Activated CD8-positive, alpha-beta memory T cell treated with anti-CD3 and anti-CD28 coated beads, Interleukin-2, amount 50 U/mL, for 48 hours (primary cell): ENCODE results near the gene CASTOR2.
"Not testable (repeated sequence)": the region's sequence is repeated elsewhere in the genome, so short reads cannot be mapped to it uniquely, and the experiment has no call there.

Experiments
- DNase-seq: peaks from one replicate; pipeline ENCODE4 v3.0.0-alpha.2; 2020

The CASTOR2 gene

DNA sequence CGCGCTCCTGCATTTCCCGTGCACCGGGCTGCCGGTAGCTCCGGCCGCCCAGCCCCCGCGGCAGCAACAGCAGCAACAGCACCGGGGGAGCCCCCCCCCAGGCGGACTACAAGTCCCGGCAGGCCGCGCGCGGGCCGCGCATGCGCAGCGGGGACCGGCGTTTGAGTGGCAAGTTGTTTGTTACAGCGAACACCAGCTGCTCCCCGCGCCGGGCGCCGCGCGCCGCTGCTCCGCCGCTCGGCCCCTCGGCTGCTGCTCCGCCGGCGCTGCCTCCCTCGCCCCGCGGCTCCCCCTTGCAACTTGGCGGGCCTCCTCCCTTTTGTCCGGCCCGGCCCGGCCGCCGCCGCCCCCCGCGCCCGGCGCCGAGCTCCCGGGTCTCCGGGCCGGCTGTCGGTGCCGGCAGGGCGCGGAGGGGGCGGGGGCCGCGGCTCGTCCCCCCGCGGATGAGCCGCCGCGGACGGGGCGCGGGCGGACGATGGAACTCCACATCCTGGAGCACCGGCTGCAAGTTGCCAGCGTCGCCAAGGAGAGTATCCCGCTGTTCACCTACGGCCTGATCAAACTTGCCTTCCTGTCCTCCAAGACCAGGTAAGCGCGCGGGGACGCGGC, at the start of gene CASTOR2:
CASTOR2 (plus strand) TSS at position 195 of the 609 bp plus-strand sequence; CDS start at position 476, 281 bp downstream.
- peak; percentile 75 for DNase-seq

DNA sequence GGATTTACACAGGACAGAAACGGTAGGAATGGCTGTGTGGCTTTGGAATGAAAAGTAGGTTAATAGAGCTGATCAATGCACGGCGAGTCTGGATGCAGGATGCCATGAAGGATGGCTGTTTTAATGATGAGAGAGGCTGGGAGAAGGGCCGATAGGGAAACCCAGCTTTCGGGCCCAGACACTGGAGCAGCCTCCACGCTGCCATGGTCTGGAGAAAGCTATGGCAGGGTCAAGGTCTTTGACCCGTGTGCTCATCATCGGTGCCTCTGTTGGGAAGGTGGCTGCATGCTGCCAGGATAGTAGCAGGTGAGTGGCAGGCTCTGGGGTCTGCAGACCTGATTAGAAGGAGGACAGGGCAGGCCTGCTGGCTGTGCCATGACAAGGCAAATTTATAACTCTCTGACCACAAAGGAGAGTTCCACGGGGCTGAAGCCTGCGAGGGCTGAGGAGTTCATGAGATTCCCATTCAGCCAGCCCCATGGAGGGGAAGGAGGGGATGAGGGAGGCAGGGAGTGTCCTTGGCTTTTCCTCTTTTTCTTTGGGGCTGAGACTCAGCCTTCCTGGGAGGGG, 42.1 kb upstream of the CASTOR2 start:
- not testable (repeated sequence) for DNase-seq

DNA sequence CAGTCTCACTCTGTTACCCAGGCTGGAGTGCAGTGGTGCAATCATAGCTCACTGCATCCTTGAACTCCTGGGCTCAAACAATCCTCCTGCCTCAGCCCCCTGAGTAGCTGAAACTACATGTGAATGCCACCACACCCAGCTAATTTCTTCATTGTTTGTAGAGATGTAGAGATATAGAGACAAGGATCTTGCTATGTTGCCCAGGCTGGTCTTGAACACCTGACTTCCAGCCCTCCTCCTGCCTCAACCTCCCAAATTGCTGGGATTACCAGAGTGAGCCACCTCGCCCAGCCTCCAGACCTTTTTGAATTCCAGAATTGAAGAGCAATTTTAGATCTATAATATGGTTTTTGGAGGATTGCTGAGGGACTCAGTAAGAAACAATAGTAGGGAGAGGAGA, 40.9 kb upstream of the CASTOR2 start:
- not testable (repeated sequence) for DNase-seq

DNA sequence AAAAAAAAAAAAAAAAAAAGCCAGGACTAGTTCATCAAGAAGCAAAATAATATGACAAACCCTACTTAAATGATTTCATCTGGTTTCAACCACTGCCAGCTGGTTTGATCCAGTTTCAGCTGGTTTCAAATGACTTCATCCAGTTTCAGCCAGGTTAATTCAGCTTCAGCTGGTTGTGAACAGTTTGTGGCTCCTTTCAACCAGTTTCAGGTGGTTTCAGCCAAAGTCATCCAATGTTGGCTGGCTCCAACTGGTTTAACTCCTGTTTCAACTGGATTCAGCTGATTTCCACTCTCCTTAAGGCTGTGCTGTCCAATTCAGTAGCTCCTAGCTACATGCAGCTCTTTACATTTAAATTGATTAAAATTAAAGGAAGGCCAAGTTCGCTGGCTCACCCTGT, 37.5 kb upstream of the CASTOR2 start:
- not testable (repeated sequence) for DNase-seq

DNA sequence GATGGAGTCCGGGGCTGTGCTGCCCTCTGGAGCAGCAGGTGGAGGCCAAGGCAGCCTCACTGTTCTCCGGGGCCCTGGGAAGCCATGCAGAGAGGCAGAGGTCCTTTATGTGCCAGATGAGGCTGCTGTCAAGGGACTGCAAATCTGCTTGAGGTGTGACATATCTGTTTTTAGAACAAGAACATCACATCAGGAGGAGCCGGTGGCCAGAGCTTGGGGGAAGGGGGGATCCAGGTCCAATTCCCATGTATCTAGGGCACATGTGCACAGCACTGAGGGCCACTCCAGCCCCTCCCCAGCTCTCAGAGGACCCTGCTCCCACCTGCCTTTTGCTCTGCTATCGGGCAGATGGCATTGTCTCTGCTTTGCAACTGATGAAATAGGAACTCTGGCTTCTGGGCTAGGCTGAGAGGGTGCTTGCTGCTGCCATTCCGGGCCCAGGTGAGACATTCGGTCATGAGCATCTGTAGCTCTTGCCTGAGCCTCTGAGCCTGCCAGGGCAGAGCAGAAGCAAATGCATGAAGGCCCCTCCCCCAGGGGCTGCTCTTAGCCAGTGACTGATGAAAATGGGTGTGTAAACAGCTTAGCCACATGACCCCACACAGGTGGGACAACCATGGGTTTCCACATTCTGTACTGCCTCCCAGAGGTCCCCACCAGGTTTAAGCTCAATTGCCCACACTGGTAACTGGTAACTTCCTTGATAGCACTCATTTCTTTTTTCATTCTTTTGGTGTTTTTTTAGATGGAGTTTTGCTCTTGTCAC, 32.8 kb upstream of the CASTOR2 start:
- not testable (repeated sequence) for DNase-seq

DNA sequence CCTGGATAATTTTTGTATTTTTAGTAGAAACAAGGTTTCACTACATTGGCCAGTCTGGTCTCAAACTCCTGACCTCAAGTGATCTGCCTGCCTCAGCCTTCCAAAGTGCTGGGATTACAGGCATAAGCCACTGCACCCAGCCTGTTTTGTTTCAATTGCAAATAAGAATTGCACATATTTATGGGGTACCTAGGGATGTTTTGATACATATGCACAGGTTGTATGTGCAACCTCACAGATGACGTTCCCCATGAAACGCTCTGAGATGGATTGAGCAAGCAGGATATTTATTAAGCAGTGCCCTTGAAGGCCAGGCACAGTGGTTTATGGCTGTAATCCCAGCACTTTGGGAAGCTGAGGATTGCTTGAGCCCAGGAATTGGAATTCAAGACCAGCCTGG, 25.1 kb upstream of the CASTOR2 start:
- DNase-seq: not testable (repeated sequence)

DNA sequence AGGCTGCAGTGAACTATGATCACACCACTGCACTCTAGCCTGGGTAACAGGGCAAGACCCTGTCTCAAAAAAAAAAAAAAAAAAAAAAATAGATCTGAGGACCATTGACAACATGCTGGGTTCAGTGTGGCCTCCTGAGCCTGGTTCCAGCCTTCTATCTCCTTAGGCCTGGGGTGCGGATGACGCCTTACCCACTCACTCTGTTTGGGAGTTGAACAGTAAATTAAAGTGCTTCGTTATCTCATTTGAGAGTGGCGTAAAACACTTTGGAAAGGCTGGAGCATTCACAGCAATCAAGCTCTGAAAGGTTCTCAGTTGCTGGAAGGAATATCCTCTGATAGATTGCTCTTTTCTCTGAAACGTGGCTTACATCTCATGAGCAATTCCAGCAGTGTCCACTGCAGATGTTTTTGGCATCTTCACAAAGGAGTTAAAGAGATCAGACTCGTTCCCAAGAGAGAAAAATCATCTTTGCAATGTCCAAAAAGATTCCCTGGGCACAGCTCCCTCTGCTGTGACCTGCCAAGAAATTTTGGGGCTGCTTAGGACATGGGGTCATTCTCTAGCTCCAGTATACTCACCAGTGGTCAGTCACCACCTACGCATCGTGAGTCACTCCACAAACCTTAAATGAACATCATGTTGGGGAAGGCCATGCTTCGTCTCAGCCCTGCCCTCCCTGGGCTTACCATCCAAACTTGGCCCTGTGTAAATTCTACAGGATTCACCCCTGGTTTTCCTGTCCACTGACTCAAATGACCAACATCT, 23.0 kb upstream of the CASTOR2 start:
- DNase-seq: not testable (repeated sequence)

DNA sequence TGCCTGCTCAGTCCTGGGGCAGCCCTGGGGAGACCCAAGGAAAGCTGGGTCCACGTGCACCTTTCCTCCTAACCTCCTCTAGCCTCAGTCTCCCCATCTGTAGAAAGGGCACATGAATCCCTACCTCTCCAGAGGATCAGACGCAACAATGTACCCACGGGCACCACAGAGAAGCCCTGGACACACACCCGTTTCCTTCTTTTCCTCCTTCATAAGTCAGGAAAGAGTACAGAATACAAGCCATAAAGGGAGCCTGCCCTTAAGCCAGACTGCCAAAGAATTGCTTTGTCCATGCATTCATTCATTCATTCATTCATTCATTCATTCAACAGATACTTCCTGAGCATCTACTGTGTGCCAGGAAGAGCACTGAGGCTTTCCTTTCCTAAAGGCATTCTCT, 20.6 kb upstream of the CASTOR2 start:
- not testable (repeated sequence) for DNase-seq

DNA sequence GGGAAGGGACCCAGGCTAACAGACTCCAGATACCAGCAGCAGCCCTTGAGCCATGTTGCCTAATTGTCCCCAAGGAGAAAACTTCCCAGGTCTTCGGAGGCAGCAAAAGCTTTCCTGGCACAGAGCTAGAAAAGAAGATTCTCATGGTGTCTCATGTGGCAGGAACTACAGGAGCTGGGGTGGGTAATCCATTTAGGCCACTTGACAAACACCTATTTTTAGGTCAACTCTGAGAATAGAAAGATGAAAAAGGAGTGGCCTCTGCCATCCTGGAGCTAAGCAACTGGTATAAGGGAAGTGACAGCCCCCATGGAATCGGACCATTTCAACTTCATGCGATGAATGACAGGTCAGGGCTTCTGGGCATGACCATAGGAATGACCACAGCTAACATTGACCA, 16.8 kb upstream of the CASTOR2 start:
- DNase-seq: not testable (repeated sequence)

DNA sequence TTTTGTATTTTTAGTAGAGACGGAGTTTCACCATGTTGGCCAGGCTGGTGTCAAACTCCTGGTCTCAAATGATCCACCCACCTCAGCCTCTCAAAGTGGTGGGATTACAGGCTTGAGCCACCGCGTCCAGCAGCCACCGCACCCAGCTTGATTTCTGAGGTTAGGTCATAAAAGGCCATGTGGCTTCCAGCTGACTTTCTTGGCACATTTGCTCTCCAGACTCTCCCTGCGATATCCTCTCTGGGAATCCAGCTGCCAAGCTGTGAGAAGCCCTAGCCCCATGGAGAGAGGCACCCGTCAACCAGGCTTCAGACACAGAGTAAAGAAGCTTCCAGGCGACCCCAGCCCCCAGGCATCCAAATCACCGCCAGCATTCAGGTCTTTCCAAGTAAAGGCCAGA, 10.7 kb upstream of the CASTOR2 start:
- not testable (repeated sequence) for DNase-seq

DNA sequence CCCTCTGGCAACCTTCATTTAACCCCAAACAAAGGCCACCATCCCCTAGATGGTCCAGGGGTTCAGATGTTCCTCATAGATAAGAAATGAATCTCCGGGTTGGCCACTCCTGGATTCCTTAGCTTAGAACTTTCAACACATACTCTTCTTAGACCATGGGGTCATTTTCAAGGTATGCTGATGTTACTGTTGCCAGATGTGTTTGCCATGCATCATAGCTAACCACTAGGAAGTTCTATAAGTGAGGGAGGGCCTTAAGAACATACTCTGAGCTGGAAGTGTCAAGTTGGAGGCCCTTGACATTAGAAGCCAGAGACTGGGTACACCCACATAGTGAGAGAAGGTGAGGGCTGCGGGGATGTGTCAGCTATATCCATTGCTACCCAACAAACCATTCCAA, 6.2 kb upstream of the CASTOR2 start:
- DNase-seq: not testable (repeated sequence)

DNA sequence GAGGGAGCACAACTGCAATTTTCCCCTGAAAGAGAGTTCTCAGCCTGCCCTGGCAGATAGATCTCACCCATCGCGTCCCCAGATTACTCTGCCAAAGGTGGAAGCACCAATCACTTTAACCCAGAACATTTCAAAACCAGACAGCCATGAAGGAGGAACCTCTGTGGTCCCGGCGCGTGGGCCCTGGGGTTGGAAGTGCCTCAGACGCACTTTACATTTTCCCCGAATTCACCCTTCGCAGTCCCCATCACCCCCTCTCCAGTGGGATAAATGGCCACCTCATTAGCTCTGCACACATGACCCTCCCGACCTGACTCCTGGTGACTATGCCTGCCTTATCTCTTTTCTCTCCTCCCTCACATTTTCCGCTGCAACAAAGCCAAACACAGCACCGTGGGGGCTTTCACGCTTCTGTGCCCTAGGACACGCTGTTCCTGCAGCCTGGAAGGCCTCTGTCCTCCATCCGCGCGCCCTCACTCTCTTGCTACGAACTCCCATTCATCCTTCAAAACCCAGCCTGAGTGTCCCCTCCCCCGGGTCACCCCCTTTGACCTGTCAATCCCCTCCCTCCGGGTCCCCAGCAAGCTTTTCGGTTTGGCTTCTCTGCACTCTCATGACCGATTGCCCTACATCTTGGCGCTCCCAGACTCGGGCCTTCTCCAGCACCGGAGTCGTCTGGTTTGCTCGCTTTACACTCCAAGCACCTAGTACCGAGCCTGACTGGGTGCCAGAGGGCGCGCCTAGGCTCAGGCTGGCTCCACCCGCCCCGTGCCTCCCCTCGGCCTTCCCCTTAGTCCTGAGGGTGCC, 598 bp upstream of the CASTOR2 start:
- DNase-seq: not testable (repeated sequence)

DNA sequence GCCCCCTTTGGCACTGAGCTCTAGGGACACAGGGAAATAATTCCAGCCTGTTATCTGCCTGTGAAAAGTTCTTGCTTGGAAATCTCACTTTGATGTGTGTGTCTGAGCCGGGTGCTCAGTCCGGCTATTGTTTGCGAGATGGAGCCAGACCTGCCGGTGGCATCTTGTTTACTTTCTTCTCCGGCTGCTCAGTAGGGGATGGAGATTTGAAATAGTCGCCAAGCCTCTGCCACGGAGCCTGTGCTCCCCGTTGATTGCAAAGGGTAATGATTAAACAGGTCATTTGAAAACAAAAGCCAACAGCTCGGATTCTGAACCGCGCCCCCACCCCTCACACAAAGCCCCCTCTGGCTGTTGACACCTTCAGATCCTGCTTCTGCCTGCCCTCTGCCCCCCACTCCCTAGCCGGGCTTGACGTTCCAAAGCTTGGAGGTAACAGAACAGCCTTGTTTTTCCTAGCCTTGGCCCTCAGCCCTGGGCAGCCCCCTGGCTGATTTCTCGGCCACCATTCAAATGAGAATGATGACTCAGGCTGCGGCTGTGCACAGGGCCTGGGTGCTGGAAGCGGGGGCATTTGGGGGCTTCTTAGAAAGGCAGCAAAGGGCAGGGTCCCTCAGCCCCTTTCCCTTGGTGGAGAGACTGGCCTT, 1.8 kb downstream of the CASTOR2 start:
- not testable (repeated sequence) for DNase-seq

DNA sequence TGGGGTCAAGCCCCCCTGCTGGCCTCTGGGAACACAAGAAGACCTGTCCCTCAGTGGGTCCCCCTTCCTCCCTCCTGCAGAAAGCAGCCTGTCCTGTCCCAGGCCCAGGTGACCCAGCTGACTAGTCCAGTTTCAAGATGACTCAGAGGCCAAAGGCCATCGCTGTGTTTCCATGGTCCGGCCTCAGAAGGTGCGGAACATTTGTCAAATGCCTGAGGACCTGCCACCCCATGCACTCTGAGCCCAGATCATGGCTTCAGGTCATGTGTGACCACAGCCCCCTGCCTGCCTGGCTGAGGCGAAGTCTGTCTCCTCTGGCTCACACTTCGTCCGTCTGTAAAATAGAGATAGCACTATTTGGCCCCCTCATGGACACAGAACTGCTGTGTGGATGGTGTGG, 2.4 kb downstream of the CASTOR2 start:
- DNase-seq: not testable (repeated sequence)

DNA sequence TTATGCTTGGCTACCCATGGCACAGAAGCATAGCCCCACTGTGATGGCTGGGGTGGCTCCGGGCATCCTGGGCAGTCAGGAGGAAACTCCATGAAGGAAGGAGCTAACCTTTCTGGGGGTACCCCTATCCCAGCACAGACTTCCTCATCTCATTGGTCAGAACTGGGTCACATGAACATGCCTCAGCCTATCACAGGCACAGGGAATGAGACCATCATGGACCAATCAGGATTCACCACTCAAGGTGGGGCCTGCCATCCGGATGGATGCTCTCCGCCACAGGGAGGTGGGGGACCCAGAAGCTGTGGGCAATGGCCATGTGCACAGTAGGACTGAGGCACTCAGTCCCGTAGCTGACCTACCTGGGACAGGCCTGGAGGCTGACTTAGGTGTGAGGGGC, 6.9 kb downstream of the CASTOR2 start:
- not testable (repeated sequence) for DNase-seq

DNA sequence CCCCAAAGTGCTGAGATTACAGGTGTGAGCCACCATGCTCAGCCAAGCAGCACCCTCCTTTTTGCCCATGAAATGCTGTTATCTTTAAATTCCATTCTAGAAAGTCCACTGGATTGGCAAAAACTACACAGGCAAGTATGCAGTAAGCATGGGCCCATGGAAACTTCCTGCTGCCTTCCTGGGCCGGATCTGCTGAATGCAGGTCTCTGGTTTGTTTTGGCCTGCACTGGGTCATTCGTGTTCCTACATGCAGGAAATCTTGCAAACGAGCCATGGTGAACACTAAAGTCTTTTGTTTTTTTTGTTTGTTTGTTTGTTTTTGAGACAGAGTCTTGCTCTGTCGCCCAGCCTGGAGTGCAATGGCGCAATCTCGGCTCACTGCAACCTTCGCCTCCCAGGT, 7.9 kb downstream of the CASTOR2 start:
- not testable (repeated sequence) for DNase-seq

DNA sequence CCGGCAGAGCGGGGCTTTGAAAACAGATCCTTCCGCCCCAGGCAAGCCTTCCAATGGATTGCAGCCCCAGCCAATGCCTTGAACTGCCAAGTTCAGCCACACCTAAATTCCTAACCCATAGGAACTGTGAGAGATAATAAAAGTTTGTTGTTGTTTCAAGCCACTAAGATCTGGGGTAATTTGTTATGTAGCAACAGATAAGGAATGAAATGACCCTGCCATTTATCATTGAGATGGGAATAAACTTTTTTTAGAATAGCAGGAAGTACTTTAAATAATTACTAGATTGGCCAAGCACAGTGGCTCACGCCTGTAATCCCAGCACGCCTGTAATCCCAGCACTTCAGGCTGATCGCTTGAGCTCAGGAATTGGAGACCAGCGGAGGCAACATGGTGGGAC, 11.5 kb downstream of the CASTOR2 start:
- DNase-seq: peak; percentile 12

DNA sequence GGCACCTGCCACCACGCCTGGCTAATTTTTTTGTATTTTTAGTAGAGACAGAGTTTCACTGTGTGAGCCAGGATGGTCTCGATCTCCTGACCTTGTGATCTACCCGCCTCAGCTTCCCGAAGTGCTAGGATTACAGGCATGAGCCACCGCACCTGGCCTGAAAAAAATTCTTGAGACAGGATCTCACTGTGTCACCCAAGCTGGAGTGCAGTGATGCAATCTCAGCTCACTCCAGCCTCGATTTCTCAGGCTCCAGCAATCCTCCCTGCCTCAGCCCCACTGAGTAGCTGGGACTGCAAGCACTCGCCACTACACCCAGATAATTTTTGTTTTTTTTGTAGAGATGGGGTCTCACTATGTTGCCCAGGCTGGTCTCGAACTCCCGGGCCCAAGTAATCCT, 13.0 kb downstream of the CASTOR2 start:
- DNase-seq: not testable (repeated sequence)

DNA sequence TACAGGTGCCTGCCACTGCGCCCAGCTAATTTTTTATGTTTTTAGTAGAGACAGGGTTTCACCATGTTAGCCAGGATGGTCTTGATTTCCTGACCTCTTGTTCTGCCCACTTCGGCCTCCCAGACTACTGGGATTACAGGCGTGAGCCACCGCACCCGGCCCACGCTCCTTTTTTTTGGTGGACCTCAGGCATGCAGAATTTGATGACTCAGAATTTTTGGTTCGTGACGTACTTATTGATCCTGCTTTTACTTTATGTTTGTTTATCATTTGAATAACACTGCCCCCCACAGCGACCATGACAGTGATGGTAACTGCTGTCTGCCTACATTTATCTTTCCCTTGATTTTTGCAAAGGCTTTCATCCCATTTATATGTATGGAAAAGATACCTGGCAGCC, 23.9 kb downstream of the CASTOR2 start:
- DNase-seq: not testable (repeated sequence)

DNA sequence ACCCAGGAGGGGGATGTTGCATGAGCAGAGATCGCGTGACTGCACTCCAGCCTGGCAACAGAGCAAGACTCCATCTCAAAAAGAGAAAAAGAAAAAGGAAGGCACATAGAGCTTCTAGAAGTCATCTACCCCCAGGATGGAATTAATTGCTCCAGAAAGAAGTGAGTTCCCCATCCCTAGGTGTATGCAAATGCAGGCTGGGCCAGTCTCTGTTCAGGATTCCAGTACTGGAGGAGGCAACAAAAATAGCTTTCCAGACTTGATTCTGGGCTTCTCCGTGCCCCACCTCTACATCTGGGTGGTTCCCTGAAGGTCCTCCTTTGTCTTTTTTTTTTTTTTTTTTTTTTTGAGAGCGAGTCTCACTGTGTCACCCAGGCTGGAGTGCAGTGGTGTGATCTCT, 28.6 kb downstream of the CASTOR2 start:
- no peak for DNase-seq

DNA sequence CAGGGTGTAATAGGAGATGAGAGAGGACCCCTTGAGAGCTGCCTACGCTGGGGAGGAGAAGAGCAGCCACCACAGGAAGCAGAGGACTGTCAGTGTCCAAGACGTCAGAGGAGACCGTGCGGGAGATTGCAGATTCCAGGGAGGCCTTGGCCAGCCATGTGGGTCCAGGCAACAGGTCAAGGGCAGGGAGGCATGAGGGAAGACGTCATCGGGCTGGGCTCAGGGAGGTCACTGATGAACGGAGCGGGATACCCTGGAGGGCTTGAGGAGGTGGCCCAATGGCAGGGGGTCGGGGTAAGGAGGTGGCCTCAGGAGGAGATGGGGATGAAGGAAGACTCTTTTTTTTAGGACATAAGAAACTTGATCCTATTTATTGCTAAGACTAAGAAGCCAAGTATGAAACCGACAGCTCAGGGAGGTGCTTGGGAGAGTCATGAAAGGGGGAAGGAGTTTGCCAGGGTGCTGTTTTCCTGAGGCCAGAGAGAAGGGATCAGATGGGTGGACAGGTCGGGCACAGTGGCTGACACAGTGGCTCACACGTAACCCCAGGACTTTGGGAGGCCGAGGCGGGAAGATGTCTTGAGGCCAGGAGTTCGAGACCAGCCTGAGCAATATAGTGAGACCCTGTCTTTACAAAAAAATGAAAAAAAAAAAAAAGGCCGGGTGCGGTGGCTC, 30.5 kb downstream of the CASTOR2 start:
- not testable (repeated sequence) for DNase-seq
